ENCODE results near the gene CRABP1.
"Not testable (repeated sequence)": the region's sequence is repeated elsewhere in the genome, so short reads cannot be mapped to it uniquely, and the experiment has no call there.

The CRABP1 gene

DNA sequence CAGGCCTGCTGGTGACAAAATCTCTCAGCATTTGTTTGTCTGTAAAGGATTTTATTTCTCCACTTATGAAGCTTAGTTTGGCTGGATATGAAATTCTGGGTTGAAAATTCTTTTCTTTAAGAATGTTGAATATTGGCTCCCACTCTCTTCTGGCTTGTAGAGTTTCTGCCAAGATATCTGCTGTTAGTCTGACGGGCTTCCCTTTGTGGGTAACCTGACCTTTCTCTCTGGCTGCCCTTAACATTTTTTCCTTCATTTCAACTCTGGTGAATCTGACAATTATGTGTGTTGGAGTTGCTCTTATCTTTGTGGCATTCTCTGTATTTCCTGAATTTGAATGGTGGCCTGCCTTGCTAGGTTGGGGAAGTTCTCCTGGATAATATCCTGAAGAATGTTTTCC is 40.0 kb downstream of the CRABP1 start:
- not testable (repeated sequence) for DNase-seq

DNA sequence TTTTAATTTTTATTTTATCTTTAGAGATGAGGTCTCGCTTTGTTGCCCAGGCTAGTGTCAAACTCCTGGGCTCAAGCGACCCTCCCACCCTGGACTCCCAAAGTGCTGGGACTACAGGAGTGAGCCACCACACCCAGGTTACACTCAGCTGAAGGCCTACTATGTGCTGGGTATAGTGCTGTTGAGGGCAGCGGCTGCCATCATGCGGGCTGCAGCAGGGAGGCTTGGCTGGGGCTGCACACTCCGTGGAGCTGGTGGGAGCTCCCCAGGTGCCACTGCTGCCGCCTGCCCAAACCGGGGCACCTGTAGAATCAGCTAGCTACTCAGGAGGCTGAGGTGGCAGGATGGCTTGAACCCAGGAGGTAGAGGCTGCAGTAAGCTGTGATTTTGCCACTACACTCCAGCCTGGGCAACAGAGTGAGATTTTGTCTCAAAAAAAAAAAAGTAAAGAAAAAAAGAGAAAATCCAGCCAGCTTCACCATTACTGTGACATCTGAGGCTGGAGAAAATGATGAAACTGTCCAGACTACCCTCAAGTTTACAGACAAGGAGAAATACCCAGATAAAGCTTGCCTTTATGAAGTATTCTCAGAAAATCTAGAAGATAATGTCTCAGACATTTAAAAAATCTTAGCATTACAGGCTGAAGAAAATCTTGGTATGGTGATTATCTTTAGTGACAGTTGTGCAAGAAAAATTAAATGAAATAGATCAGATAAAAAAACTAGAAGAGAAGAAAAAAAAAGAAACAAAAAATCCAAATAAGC is 42.1 kb downstream of the CRABP1 start:
- no peak for DNase-seq

DNA sequence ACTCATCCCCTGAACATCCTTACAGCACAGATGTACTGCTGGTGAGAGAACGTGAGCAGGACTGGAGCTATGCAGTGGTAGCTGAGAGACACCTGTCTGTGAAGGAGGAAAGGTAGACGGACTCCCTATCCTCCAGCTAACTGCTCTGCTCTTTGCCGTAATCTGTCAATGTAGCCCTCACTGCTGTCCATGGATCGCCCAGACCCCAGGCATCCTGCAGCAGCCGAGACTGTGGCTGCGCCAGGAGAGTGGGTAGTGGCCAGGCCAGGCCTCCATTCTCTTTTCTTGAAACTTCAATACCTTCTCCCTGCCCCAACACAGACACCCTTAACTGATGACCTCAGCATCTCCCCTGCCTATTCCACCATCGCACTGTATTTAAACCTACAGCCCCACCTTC is 44.5 kb downstream of the CRABP1 start:
- no peak for DNase-seq

DNA sequence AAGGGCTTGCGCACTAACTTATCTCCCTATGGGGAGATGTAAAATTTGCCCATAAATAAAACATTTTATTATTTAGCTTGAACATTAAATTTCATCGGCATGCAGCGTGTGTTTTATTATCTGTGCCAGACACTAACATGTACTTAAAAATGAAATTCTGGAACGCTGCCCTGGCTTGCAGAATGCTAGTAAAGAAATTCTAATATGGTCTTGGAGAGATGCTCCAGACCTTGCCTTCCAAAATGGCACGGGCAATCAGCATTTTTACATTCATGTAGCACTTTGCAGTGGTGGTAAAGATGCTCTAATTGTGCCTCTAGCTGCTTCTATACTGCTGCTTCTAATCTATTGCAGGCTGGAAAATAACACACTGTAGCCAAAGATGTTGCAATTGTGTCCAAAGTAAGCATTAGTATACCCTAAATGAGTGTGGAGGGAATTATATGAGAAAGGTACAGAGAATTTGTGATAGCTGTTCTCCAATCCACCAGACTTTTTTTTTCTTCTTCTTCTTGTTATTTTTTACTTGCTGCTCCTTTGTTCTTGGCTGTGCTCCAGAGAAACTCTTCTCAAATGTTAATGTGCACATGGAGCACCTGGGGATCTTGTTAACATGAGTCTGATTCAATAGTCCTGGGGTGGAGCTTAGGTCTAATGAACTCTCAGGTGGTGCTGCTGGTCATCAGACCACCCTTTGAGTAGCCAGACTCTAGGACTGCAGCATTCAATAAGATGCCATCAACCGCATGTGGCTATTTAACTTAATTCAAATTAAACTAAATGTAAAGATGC is 47.3 kb downstream of the CRABP1 start:
- DNase-seq, result peak; percentile 52

DNA sequence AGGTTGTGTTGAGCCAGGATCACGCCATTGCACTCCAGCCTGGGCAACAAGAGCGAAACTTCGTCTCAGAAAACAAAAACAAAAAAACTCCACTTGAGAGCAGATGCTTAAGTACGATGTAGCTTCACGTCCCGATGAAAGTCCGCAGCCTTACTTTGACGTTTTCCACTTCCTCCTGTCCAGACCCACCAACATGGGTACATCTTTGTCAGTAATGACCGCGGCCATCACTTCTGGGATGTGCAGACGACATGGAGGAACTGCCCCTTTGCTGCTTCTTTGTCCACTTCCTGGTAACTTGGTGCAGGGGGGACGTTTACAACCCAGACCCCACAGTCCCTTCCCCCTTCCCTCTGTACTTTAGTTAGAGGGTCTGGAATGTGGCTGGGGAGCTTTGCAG is 48.7 kb downstream of the CRABP1 start:
- DNase-seq, result no peak

DNA sequence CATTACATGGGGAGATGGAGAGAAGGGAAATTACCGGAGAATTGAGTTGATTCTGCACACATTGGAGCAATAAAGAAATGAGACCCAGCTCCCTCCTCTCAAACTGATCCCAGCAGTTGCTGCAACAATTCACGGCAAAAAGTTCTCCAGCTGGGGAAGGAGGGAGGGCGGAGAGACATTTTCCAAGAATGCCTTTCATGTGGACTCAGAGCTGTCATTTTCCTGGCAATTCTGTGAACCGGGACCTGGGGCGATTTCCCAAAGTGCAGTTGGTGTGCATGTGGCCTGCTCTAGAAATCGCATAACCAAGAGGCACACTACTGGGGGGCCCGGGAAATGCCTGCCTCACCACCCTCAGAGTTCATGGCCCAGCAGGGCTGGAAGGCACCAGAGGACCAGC is 49.2 kb downstream of the CRABP1 start:
- no peak for DNase-seq

DNA sequence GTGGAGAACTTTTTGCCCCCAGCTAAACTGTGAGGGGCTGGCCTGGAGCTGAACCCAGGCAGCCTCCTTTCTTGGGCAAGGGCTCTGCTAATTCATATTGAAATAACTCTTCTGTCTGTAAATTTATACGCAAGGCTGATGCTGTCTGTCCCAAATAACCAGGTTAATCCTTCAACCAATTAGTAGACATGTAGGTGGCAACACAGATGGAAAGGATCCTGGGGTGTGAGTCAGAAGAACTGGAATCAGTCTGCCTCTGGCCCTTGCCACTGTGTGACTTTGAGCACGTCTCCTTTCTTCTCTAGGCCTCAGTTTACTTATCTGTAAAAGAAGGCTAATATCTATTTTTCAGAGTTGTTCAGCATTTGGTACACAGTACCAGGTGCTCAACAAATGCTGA is 49.6 kb downstream of the CRABP1 start:
- no peak for DNase-seq

DNA sequence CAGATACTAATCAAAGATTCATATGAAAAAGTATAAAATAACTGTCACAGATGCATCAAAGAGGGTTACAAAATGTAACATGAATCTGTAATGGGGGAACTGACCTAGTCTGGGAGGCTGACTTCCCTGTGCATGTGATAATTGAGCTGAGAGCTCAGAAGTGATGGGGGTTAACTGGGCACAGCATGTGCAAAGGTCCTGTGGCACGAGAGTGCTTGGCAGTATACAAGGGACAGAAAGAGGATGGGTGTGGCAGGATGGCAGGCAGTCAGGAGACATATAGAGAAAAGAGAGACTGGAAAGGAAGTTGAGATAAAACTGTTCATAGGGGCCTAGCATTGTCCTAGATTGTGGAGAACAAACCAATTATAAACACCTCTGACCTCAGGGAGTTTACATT is 50.1 kb downstream of the CRABP1 start:
- DNase-seq, result no peak

DNA sequence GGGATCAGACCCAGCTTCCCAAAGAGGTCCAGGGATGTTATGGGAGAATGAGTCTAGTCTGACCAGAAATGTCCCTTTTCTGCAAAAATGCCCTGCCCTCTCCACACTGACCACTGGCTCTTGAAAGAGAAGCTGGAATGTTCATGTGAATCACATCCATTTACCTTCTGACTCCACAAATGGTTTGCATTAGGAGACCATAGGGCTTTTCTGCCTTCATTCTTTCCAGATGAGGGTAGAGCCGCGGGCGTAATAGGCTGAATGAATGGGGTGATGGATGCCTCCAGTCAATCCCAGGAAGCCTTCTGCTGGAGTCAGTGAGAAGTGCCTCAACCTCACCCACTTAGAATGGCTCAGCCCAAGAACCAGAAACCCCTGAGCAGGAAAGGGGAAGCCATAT is 50.7 kb downstream of the CRABP1 start:
- DNase-seq, result no peak

DNA sequence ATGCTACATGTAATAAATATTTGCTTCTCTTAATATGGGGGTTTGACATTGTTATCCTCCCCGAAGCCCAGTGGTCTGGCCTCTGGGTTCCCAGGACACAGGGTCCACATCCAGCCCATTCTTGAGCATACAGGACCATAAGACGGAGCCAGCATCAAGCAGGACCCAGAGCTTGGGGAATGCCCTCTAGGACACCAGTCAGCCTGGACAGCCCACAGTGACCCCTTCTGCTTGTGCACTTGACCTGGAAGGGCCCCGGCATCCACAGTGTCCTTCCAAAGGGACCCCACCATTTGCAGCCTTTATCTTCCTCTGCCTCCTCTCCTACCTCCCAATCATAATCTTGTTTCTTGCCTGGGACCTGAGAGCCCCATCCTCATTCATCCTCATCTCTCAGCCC is 51.6 kb downstream of the CRABP1 start:
- DNase-seq, result no peak

DNA sequence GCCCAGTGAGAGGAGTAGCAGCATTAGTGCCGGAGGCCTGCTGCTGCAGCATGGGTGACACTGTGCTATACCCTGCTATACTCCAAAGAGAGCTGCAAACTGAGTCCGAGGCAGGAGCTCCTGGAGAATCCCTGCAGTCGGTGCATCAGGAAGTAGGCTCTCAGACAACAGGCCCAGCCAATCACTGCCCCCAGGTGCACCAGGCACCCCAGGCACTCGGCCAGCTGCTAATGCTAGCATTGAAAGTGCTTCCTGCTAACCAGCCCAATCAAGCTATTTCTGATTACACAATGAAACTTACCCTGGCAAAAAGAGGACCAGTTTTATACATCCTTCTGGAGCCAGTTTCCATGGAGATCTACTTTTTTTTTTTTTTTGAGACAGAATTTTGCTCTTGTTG is 52.3 kb downstream of the CRABP1 start:
- peak; percentile 76 for DNase-seq

DNA sequence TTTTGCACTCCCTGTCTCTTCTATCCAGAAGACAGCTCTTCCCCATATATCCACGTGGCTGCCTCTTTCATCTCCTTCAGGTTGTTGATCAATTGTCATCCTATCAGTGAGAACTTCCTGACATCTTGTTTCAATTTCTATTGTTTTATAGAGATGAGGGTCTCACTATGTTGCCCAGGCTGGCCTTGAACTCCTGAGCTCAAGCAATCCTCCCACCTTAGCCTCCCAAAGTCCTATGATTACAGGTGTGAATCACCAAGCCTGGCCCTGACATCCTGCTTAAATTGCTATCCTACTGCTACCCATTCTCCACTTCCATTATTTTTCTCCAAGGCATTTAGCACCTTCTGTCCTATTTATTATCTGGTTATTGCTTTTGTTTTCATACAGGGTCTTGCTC is 53.0 kb downstream of the CRABP1 start:
- no peak for DNase-seq

DNA sequence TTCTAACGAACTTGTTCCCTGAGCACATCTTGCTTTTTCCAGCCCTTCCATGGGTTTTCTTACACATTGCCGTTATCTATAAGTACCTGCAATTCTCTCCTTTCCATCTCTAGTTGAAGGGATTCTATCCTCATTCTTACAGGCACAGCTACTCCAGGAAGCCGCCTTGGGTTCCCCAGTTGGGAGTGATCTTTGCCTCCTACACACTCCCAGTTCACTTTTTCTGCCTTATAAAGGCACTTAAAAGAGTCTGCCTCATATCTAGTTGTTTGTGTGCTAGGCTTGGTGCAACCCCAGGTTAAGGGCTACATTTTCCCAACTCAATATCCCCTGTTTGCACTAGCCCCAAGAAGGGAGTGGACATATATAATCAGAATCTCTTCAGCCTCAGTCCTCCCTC is 53.9 kb downstream of the CRABP1 start:
- no peak for DNase-seq

DNA sequence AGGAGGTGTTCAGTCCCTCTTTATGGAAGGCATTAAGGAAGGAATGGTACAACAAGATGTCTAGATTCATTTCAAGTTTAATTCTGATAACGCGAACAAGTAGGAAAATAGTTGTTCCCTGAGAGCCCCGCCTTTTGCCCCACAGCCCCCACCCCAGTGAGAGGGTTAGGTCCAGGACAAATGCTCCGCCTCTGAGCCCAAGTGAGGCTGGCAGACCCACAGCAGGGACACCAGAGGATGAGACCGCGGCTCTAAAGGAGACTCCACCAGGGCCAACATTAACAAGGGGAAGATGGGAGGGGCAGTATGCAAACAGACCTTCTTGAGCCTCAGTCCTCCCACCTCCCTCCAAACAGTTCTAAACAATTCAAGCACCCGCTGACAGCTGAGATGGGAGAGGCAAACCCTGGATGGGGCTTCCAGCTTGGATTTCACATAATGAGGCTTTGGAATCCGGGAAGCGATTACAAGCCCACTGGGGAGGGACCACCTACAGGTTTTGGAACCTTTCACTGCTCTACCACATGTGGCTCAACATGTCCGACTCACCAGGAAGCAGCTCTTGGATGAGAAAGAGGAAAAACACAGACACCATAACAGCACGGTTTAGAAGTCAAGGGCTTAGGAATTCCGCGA is 54.9 kb downstream of the CRABP1 start:
- DNase-seq, result no peak

DNA sequence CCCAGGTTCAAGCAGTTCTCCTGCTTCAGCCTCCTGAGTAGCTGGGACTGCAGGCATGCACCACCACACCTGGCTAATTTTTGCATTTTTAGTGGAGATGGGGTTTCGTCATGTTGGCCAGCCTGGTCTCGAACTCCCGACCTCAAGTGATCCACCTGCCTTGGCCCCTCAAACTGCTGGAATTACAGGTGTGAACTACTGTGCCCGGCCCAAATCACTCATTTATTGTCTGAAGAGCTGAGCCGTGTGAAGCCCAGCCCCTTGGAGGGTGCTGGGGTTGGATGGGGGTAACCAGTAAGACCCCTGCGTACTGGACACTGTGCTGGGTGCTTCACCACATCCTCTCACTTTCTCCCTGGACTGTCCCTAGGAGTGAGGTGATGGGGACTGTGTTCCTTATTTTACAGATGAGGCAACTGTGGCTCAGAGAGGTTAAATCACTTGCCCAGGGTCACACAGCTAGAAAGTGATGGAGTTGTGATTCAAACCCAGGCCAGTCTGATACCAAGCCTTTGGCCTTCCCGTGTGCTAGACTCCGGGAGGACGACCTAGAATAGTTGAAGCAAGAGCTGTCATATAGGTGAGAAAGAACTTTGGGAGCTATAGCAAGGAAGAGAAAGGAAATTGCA is 56.1 kb downstream of the CRABP1 start:
- no peak for DNase-seq

DNA sequence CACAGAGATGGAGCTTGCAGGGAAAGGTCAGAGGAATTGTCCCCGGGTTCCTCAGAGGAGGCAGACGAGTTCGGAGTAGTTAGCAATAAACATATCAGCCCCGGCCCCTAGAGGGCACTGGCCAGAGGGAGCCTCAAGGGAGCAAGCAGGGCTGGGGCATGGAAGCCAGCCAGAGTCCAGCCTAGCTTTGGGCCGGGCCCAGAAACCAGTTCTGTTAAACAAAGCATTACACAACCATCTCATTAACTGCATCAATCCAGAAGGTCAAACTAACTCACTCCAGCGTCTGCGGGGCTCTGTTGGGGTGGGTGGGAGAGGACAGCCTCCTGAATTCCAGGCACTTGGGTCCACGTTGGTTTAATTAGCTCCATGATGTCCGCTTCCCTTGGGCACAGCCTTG is 56.8 kb downstream of the CRABP1 start:
- DNase-seq, result no peak

DNA sequence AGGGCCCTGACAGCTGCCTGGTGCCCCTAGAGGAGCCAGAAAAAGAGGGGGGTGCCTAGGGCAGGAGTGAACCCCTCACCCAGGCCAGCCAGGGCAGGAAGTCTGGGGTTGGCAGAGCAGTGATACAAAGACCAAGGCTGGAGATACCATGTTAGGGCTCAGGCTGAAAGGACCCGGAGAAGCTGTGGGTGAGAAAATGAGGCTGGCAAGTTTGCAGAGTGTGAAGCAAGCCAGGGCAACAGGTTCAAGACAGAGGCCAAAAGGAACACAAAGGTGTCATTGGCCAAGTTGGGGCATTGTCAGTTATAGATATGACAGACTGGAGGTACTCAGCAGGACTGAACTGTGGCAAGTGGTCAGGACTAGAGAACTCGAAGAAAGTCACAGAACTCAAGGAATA is 57.2 kb downstream of the CRABP1 start:
- DNase-seq, result no peak
